ENCODE data around the gene ELMOD3.
"Not testable (repeated sequence)": the region's sequence is repeated elsewhere in the genome, so short reads cannot be mapped to it uniquely, and the experiment has no call there.

- not testable (repeated sequence) for TF ChIP-seq CTCF, EP300, POLR2A, POLR2AphosphoS5 (IDR thresholded peaks at IDR 0.05)
These were observed 85.0 kb downstream of the ELMOD3 start for GRCh38 chr2:85439569-85439968.

Measured in suprapubic skin (tissue), 4 donors.